BE2C (cell line): ENCODE data around the gene MFN2.

Experiments
- DNase-seq: peaks from one replicate; pipeline ENCODE4 v3.0.0-alpha.2; 2020
- H3K27me3 ChIP-seq: fragments of 250-450 bp; sonication (Bioruptor Pico); 2 replicates; pipeline ENCODE4 v1.5.1; 2020; ENCODE audit warnings: mild to moderate bottlenecking
- H3K36me3 ChIP-seq: fragments of 250-450 bp; sonication (Bioruptor Pico); 2 replicates; pipeline ENCODE4 v1.5.1; 2020; ENCODE audit warnings: mild to moderate bottlenecking
- H3K4me1 ChIP-seq: fragments of 250-450 bp; sonication (Bioruptor Pico); 2 replicates; pipeline ENCODE4 v1.5.1; 2020
- H3K4me3 ChIP-seq: 2 replicates; pipeline ENCODE4 v1.5.1; 2011; ENCODE audit warnings: low read depth, low read length
- H3K9me3 ChIP-seq: fragments of 250-450 bp; sonication (Bioruptor Pico); 2 replicates; pipeline ENCODE4 v1.5.1; 2020
- CTCF ChIP-seq: IDR thresholded peaks from 2 replicates; pipeline ENCODE4 v1.5.1; 2012; ENCODE audit warnings: mild to moderate bottlenecking, low read depth, low read length

The MFN2 gene

GRCh38 chr1:11985851-11986250, 5.6 kb downstream of the MFN2 start:
- Histone ChIP-seq H3K36me3 (peaks cover 20% of the 10 kb centered on the region), H3K4me1 (no peaks in the 10 kb centered on the region), H3K27me3 (no peaks in the 10 kb centered on the region), H3K4me3 (no peak overlapping the region), H3K9me3 (no peaks in the 10 kb centered on the region)
- DNase-seq: no peak
- no peak for TF ChIP-seq CTCF

- no peak for TF ChIP-seq CTCF
- Histone ChIP-seq H3K4me1 (no peaks in the 10 kb centered on the region), H3K27me3 (no peaks in the 10 kb centered on the region), H3K36me3 (peaks cover 11% of the 10 kb centered on the region), H3K4me3 (no peak overlapping the region), H3K9me3 (no peaks in the 10 kb centered on the region)
- no peak for DNase-seq
Observed at GRCh38 chr1:11989669-11990068, 9.4 kb downstream of the MFN2 start.

- DNase-seq: no peak
- H3K4me1 ChIP-seq: no peaks in the 10 kb centered on the region
- peaks cover 11% of the 10 kb centered on the region for H3K36me3 ChIP-seq
- no peak for TF ChIP-seq CTCF
- H3K27me3 ChIP-seq: no peaks in the 10 kb centered on the region
- no peaks in the 10 kb centered on the region for H3K9me3 ChIP-seq
- H3K4me3 ChIP-seq: no peak overlapping the region
Observed at GRCh38 chr1:11990303-11991032, 10.2 kb downstream of the MFN2 start.

GRCh38 chr1:11991969-11992676, 11.9 kb downstream of the MFN2 start:
- Histone ChIP-seq H3K4me1 (no peaks in the 10 kb centered on the region), H3K4me3 (no peak overlapping the region), H3K36me3 (peaks cover 14% of the 10 kb centered on the region), H3K9me3 (no peaks in the 10 kb centered on the region), H3K27me3 (no peaks in the 10 kb centered on the region)
- no peak for TF ChIP-seq CTCF
- no peak for DNase-seq

DNA sequence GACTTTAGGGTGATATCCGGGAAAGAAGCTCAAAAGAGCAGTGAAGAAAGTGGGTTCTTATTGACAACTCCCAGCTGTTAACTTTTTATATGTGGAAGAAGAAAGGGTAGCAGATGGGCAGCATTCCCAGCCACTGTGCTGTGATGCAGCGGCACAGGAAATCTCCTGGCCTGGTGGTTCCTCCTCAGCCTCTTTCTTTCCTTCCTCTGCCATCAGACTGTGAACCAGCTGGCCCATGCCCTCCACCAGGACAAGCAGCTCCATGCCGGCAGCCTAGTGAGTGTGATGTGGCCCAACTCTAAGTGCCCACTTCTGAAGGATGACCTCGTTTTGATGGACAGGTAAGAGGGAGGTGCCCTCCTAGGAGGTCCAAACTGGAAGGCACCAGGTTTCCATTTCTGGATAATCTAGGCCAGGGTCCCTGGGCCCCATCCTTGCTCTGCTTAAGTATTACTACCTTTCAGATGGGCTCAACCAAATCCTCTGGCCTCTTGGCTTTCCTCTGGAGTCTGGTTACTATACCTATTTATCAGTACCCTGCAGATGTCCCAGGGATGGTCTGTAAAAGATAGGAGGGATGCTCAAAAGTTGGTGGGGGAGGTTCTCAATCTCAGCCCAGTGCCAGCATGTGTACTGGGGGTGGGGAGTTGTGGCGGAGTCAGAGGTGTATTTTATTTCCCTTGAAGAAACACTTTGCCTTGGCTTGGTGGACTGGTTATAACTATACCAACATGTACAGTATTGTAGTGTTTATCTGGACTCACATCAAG, 17.0 kb downstream of the MFN2 start:
- Histone ChIP-seq H3K27me3 (no peaks in the 10 kb centered on the region), H3K36me3 (peaks cover 20% of the 10 kb centered on the region), H3K9me3 (no peaks in the 10 kb centered on the region), H3K4me3 (no peak overlapping the region), H3K4me1 (no peaks in the 10 kb centered on the region)
- no peak for DNase-seq
- TF ChIP-seq CTCF: no peak
